Activated T-cell treated with anti-CD3 and anti-CD28 coated beads, Interleukin-2, amount 50 U/mL, for 72 hours (primary cell): ENCODE results near the gene UBASH3B. TPM values are rescaled to one million over a fixed set of nuclear protein-coding genes. Genes with fewer than 3 reads are reported as not detected.
A peak's percentile ranks its signal among the peaks of the same experiment; 100 is the strongest.

ENCODE experiments used
- ATAC-seq, 2 donors: fragments of 150-1000 bp; cut with Tn5 transposase; replicated peaks in 1 of 2; 2 replicates each; pipeline ENCODE4 v1.10.0; 2021; ENCODE audit warnings: moderate library complexity in 2 of 2, mild to moderate bottlenecking in 1 of 2
- DNase-seq, 2 donors: peaks; one replicate each; pipeline ENCODE4 v3.0.0; 2021 to 2022; ENCODE audit warnings: mixed read lengths in 1 of 2
- H3K27ac Mint-ChIP-seq: one replicate; pipeline ENCODE4 v1.8.0; 2022; ENCODE audit warnings: mild to moderate bottlenecking, moderate library complexity, mixed read lengths
- H3K27me3 Mint-ChIP-seq: one replicate; pipeline ENCODE4 v1.8.0; 2022; ENCODE audit warnings: low read depth, mixed read lengths
- H3K36me3 Mint-ChIP-seq, 2 donors: one replicate each; pipeline ENCODE4 v1.8.0; 2022; ENCODE audit warnings: mixed read lengths in 2 of 2, mild to moderate bottlenecking in 1 of 2; ENCODE audit not compliant: insufficient read depth in 2 of 2
- H3K4me1 Mint-ChIP-seq: one replicate; pipeline ENCODE4 v1.8.0; 2022; ENCODE audit warnings: low read depth, mixed read lengths
- H3K4me3 Mint-ChIP-seq, 2 donors: one replicate each; pipeline ENCODE4 v1.8.0; 2022; ENCODE audit warnings: mild to moderate bottlenecking in 2 of 2, mixed read lengths in 2 of 2, moderate library complexity in 2 of 2
- H3K9me3 Mint-ChIP-seq, 2 donors: one replicate each; pipeline ENCODE4 v1.8.0; 2022; ENCODE audit warnings: mixed read lengths in 2 of 2
- total RNA-seq, 2 donors: library from RNA; stranded (reverse); gene quantifications; one replicate each; pipeline ENCODE4 v1.2.3, GENCODE V29; 2022

Gene UBASH3B
- total RNA-seq, 2 donors from 2014 or later = 6.9 to 18.5 TPM

- peak; percentile 34 to 44 for DNase-seq
- Mint-ChIP-seq H3K4me3 (no peak overlapping the region), H3K4me1 (peaks cover 60% of the 10 kb centered on the region), H3K9me3 (no peaks in the 10 kb centered on the region), H3K27me3 (peaks cover 16% of the 10 kb centered on the region), H3K36me3 (peaks cover 0 to 2% of the 10 kb centered on the region in 2 donors), H3K27ac (no peak overlapping the region)
- peak; percentile 57 to 59 for ATAC-seq
Observed at GRCh38 chr11:122754553-122755322, 99.2 kb downstream of the UBASH3B start.

- no peak overlapping the region for H3K27ac Mint-ChIP-seq
- no peak overlapping the region for H3K4me3 Mint-ChIP-seq
- H3K4me1 Mint-ChIP-seq = peaks cover 54% of the 10 kb centered on the region
- H3K36me3 Mint-ChIP-seq = peaks cover 0 to 2% of the 10 kb centered on the region in 2 donors
- peaks cover 13% of the 10 kb centered on the region for H3K27me3 Mint-ChIP-seq
- no peak for ATAC-seq
- no peaks in the 10 kb centered on the region for H3K9me3 Mint-ChIP-seq
- no peak for DNase-seq
Observed at GRCh38 chr11:122755409-122755808, 99.9 kb downstream of the UBASH3B start.

- ATAC-seq = no peak
- Mint-ChIP-seq H3K27me3 (peaks cover 7% of the 10 kb centered on the region), H3K4me3 (no peak overlapping the region), H3K36me3 (peaks cover 0 to 2% of the 10 kb centered on the region in 2 donors), H3K27ac (no peak overlapping the region), H3K4me1 (peaks cover 48% of the 10 kb centered on the region), H3K9me3 (no peaks in the 10 kb centered on the region)
- no peak for DNase-seq
Observed at GRCh38 chr11:122755941-122756340, 100.4 kb downstream of the UBASH3B start.

- Mint-ChIP-seq H3K4me1 (peaks cover 44% of the 10 kb centered on the region), H3K27me3 (peaks cover 2% of the 10 kb centered on the region), H3K36me3 (peaks cover 0 to 2% of the 10 kb centered on the region in 2 donors), H3K9me3 (no peaks in the 10 kb centered on the region), H3K4me3 (no peak overlapping the region), H3K27ac (peak overlapping the region; percentile 44)
- DNase-seq = peak; percentile 32 to 33
- ATAC-seq = peak; percentile 53 to 56
Observed at GRCh38 chr11:122756417-122756816, 100.9 kb downstream of the UBASH3B start.

GRCh38 chr11:122757201-122757600 lies 101.7 kb downstream of the UBASH3B start:
- H3K27ac Mint-ChIP-seq = no peak overlapping the region
- H3K9me3 Mint-ChIP-seq = no peaks in the 10 kb centered on the region
- no peaks in the 10 kb centered on the region for H3K36me3 Mint-ChIP-seq
- peaks cover 36% of the 10 kb centered on the region for H3K4me1 Mint-ChIP-seq
- no peaks in the 10 kb centered on the region for H3K27me3 Mint-ChIP-seq
- DNase-seq (no peak), ATAC-seq (no peak)
- no peak overlapping the region for H3K4me3 Mint-ChIP-seq

GRCh38 chr11:122758339-122758738 lies 102.8 kb downstream of the UBASH3B start:
- Mint-ChIP-seq H3K4me3 (no peak overlapping the region), H3K27ac (no peak overlapping the region)

GRCh38 chr11:122758974-122759373 lies 103.5 kb downstream of the UBASH3B start:
- H3K27me3 Mint-ChIP-seq = no peaks in the 10 kb centered on the region
- peak; percentile 63 to 79 for ATAC-seq
- no peak overlapping the region for H3K27ac Mint-ChIP-seq
- H3K4me1 Mint-ChIP-seq = peaks cover 35% of the 10 kb centered on the region
- H3K4me3 Mint-ChIP-seq = peak overlapping the region in 1 of 2 donors; percentile 52
- no peaks in the 10 kb centered on the region for H3K9me3 Mint-ChIP-seq
- no peaks in the 10 kb centered on the region for H3K36me3 Mint-ChIP-seq
- DNase-seq = no peak

More at GRCh38 chr11:122758339-122758738, 102.8 kb downstream of the UBASH3B start:
- H3K36me3 Mint-ChIP-seq = no peaks in the 10 kb centered on the region
- peaks cover 31% of the 10 kb centered on the region for H3K4me1 Mint-ChIP-seq
- ATAC-seq (no peak), DNase-seq (no peak)
- H3K27me3 Mint-ChIP-seq = no peaks in the 10 kb centered on the region
- no peaks in the 10 kb centered on the region for H3K9me3 Mint-ChIP-seq

- no peaks in the 10 kb centered on the region for H3K27me3 Mint-ChIP-seq
- H3K4me1 Mint-ChIP-seq = peaks cover 19% of the 10 kb centered on the region
- H3K9me3 Mint-ChIP-seq = no peaks in the 10 kb centered on the region
- H3K27ac Mint-ChIP-seq = no peak overlapping the region
- ATAC-seq (no peak), DNase-seq (no peak)
- H3K4me3 Mint-ChIP-seq = no peak overlapping the region
- no peaks in the 10 kb centered on the region for H3K36me3 Mint-ChIP-seq
Observed at GRCh38 chr11:122763108-122763507, 107.6 kb downstream of the UBASH3B start.

GRCh38 chr11:122764371-122765090 lies 109.0 kb downstream of the UBASH3B start:
- H3K9me3 Mint-ChIP-seq = no peaks in the 10 kb centered on the region
- H3K27me3 Mint-ChIP-seq = no peaks in the 10 kb centered on the region
- H3K27ac Mint-ChIP-seq = no peak overlapping the region
- no peaks in the 10 kb centered on the region for H3K36me3 Mint-ChIP-seq
- ATAC-seq = no peak
- peaks cover 12% of the 10 kb centered on the region for H3K4me1 Mint-ChIP-seq
- H3K4me3 Mint-ChIP-seq = no peak overlapping the region
- no peak for DNase-seq

GRCh38 chr11:122765487-122766131 lies 110.1 kb downstream of the UBASH3B start:
- no peaks in the 10 kb centered on the region for H3K36me3 Mint-ChIP-seq
- ATAC-seq (no peak), DNase-seq (no peak)
- H3K9me3 Mint-ChIP-seq = no peaks in the 10 kb centered on the region
- H3K27me3 Mint-ChIP-seq = no peaks in the 10 kb centered on the region
- peaks cover 12% of the 10 kb centered on the region for H3K4me1 Mint-ChIP-seq
- no peak overlapping the region for H3K27ac Mint-ChIP-seq
- no peak overlapping the region for H3K4me3 Mint-ChIP-seq

- H3K9me3 Mint-ChIP-seq = no peaks in the 10 kb centered on the region
- DNase-seq (no peak), ATAC-seq (no peak)
- no peak overlapping the region for H3K27ac Mint-ChIP-seq
- H3K27me3 Mint-ChIP-seq = no peaks in the 10 kb centered on the region
- no peak overlapping the region for H3K4me3 Mint-ChIP-seq
- H3K4me1 Mint-ChIP-seq = peaks cover 9% of the 10 kb centered on the region
- H3K36me3 Mint-ChIP-seq = no peaks in the 10 kb centered on the region
Observed at GRCh38 chr11:122769126-122769780, 113.7 kb downstream of the UBASH3B start.

- no peaks in the 10 kb centered on the region for H3K9me3 Mint-ChIP-seq
- no peaks in the 10 kb centered on the region for H3K27me3 Mint-ChIP-seq
- no peak overlapping the region for H3K4me3 Mint-ChIP-seq
- H3K36me3 Mint-ChIP-seq = peaks cover 0 to 2% of the 10 kb centered on the region in 2 donors
- ATAC-seq = no peak
- DNase-seq = no peak
- H3K27ac Mint-ChIP-seq = no peak overlapping the region
- peaks cover 31% of the 10 kb centered on the region for H3K4me1 Mint-ChIP-seq
Observed at GRCh38 chr11:122772945-122773344, 117.4 kb downstream of the UBASH3B start.
